Activated CD8-positive, alpha-beta memory T cell treated with anti-CD3 and anti-CD28 coated beads, Interleukin-2, amount 10 ng/mL, durations not matched to agents 7 days and 5 days (primary cell): Measurements from ENCODE around the gene SIL1. TPM values are rescaled to one million over a fixed set of nuclear protein-coding genes. Genes with fewer than 3 reads are reported as not detected.
"Not testable (repeated sequence)": the region's sequence is repeated elsewhere in the genome, so short reads cannot be mapped to it uniquely, and the experiment has no call there.

Source experiments
- ATAC-seq: fragments of 150-1000 bp; cut with Tn5 transposase; one replicate; pipeline ENCODE4 v1.10.0; 2021; ENCODE audit warnings: moderate library complexity
- CTCF ChIA-PET: fragments of 350-600 bp; sonication (Branson Sonifier 250); formaldehyde crosslinking; loops from one replicate; lab custom pipeline; 2021; ENCODE audit warnings: antibody characterized with exemption; lab: Charles Lee
- DNase-seq: peaks from one replicate; pipeline ENCODE4 v3.0.0-alpha.2; 2020
- H3K27ac Mint-ChIP-seq: one replicate; pipeline ENCODE4 v1.8.0; 2021; ENCODE audit warnings: mild to moderate bottlenecking, mixed read lengths
- H3K27me3 Mint-ChIP-seq: one replicate; pipeline ENCODE4 v1.8.0; 2021; ENCODE audit warnings: mixed read lengths
- H3K36me3 Mint-ChIP-seq: one replicate; pipeline ENCODE4 v1.8.0; 2021; ENCODE audit warnings: mild to moderate bottlenecking, mixed read lengths
- H3K4me1 Mint-ChIP-seq: one replicate; pipeline ENCODE4 v1.8.0; 2021; ENCODE audit warnings: mixed read lengths
- H3K4me3 Mint-ChIP-seq: one replicate; pipeline ENCODE4 v1.8.0; 2021; ENCODE audit warnings: mild to moderate bottlenecking, moderate library complexity, mixed read lengths
- H3K9me3 Mint-ChIP-seq: one replicate; pipeline ENCODE4 v1.8.0; 2022; ENCODE audit warnings: low read depth, mixed read lengths
- total RNA-seq, 2 experiments: library from RNA; stranded (reverse); gene quantifications; one replicate each; pipeline ENCODE4 v1.2.3, GENCODE V29; 2021

SIL1 gene
- total RNA-seq, 2 experiments from 2014 or later = 23.9 to 24.5 TPM

GRCh38 chr5:139021346-139021745 is 176.8 kb downstream of the SIL1 start:
- ATAC-seq (no peak), DNase-seq (no peak)
- H3K36me3 Mint-ChIP-seq = peaks cover 5% of the 10 kb centered on the region
- H3K4me1 Mint-ChIP-seq = no peaks in the 10 kb centered on the region
- H3K9me3 Mint-ChIP-seq = no peaks in the 10 kb centered on the region
- H3K4me3 Mint-ChIP-seq = no peak overlapping the region
- CTCF ChIA-PET = no interaction called here
- no peaks in the 10 kb centered on the region for H3K27me3 Mint-ChIP-seq
- no peak overlapping the region for H3K27ac Mint-ChIP-seq

- Mint-ChIP-seq H3K27ac (no peak overlapping the region), H3K4me3 (no peak overlapping the region), H3K9me3 (no peaks in the 10 kb centered on the region), H3K27me3 (no peaks in the 10 kb centered on the region), H3K36me3 (peaks cover 7% of the 10 kb centered on the region), H3K4me1 (no peaks in the 10 kb centered on the region)
- ATAC-seq (no peak), DNase-seq (no peak)
- CTCF ChIA-PET = no interaction called here
These were observed 178.3 kb downstream of the SIL1 start for GRCh38 chr5:139019880-139020279.

GRCh38 chr5:139019211-139019610 is 179.0 kb downstream of the SIL1 start:
- Mint-ChIP-seq H3K4me1 (no peaks in the 10 kb centered on the region), H3K27ac (no peak overlapping the region)
- no peak for ATAC-seq

GRCh38 chr5:139017624-139018023 is 180.5 kb downstream of the SIL1 start:
- no peaks in the 10 kb centered on the region for H3K27me3 Mint-ChIP-seq
- no peak for ATAC-seq
- no peaks in the 10 kb centered on the region for H3K4me1 Mint-ChIP-seq
- DNase-seq = no peak
- H3K36me3 Mint-ChIP-seq = peaks cover 12% of the 10 kb centered on the region
- no peaks in the 10 kb centered on the region for H3K9me3 Mint-ChIP-seq
- CTCF ChIA-PET = no interaction called here
- no peak overlapping the region for H3K4me3 Mint-ChIP-seq
- H3K27ac Mint-ChIP-seq = no peak overlapping the region

More at GRCh38 chr5:139019211-139019610, 179.0 kb downstream of the SIL1 start:
- H3K36me3 Mint-ChIP-seq = peaks cover 7% of the 10 kb centered on the region
- no peak for DNase-seq
- H3K27me3 Mint-ChIP-seq = no peaks in the 10 kb centered on the region
- H3K4me3 Mint-ChIP-seq = no peak overlapping the region
- H3K9me3 Mint-ChIP-seq = no peaks in the 10 kb centered on the region
- CTCF ChIA-PET = interaction anchor here (0.5 kb wide), 1 partner anchor 223 kb away, joined by 3 read pairs; no protein-coding TSS in a partner anchor

- no peak for ATAC-seq
- H3K4me1 Mint-ChIP-seq = peaks cover 2% of the 10 kb centered on the region
- no peaks in the 10 kb centered on the region for H3K9me3 Mint-ChIP-seq
- CTCF ChIA-PET = no interaction called here
- no peak overlapping the region for H3K4me3 Mint-ChIP-seq
- no peak for DNase-seq
- H3K27ac Mint-ChIP-seq = no peak overlapping the region
- H3K27me3 Mint-ChIP-seq = no peaks in the 10 kb centered on the region
- peaks cover 17% of the 10 kb centered on the region for H3K36me3 Mint-ChIP-seq
These were observed 182.0 kb downstream of the SIL1 start for GRCh38 chr5:139016186-139016585.

GRCh38 chr5:139014726-139015125 is 183.4 kb downstream of the SIL1 start:
- no peak overlapping the region for H3K27ac Mint-ChIP-seq

GRCh38 chr5:139012176-139012575 is 186.0 kb downstream of the SIL1 start:
- Mint-ChIP-seq H3K4me3 (no peak overlapping the region), H3K4me1 (peaks cover 2% of the 10 kb centered on the region), H3K27ac (no peak overlapping the region)

More at GRCh38 chr5:139014726-139015125, 183.4 kb downstream of the SIL1 start:
- CTCF ChIA-PET = no interaction called here
- Mint-ChIP-seq H3K4me3 (no peak overlapping the region), H3K36me3 (peaks cover 16% of the 10 kb centered on the region), H3K27me3 (no peaks in the 10 kb centered on the region), H3K9me3 (no peaks in the 10 kb centered on the region), H3K4me1 (peaks cover 2% of the 10 kb centered on the region)
- DNase-seq (no peak), ATAC-seq (no peak)

GRCh38 chr5:139011156-139011555 is 187.0 kb downstream of the SIL1 start:
- H3K4me1 Mint-ChIP-seq, ATAC-seq, DNase-seq, H3K9me3 Mint-ChIP-seq, H3K27me3 Mint-ChIP-seq, H3K27ac Mint-ChIP-seq, CTCF ChIA-PET, H3K36me3 Mint-ChIP-seq: not testable (repeated sequence)
- H3K4me3 Mint-ChIP-seq = peak overlapping the region; percentile 62

More at GRCh38 chr5:139012176-139012575, 186.0 kb downstream of the SIL1 start:
- Mint-ChIP-seq H3K9me3 (no peaks in the 10 kb centered on the region), H3K27me3 (no peaks in the 10 kb centered on the region), H3K36me3 (peaks cover 12% of the 10 kb centered on the region)
- CTCF ChIA-PET = no interaction called here
- DNase-seq (no peak), ATAC-seq (no peak)

GRCh38 chr5:139004374-139005307 is 193.5 kb downstream of the SIL1 start:
- DNase-seq = no peak
- no peaks in the 10 kb centered on the region for H3K27me3 Mint-ChIP-seq
- no peak overlapping the region for H3K27ac Mint-ChIP-seq
- ATAC-seq = no peak
- CTCF ChIA-PET = interaction anchor here (1.1 kb wide), 1 partner anchor 17 kb away, joined by 3 read pairs; no protein-coding TSS in a partner anchor
- H3K9me3 Mint-ChIP-seq = no peaks in the 10 kb centered on the region
- peaks cover 6% of the 10 kb centered on the region for H3K36me3 Mint-ChIP-seq
- H3K4me1 Mint-ChIP-seq = no peaks in the 10 kb centered on the region
- no peak overlapping the region for H3K4me3 Mint-ChIP-seq

- Mint-ChIP-seq H3K4me1 (no peaks in the 10 kb centered on the region), H3K27me3 (no peaks in the 10 kb centered on the region), H3K4me3 (no peak overlapping the region), H3K36me3 (peaks cover 5% of the 10 kb centered on the region), H3K27ac (no peak overlapping the region), H3K9me3 (peaks cover 8% of the 10 kb centered on the region)
- DNase-seq (no peak), ATAC-seq (no peak)
- CTCF ChIA-PET = no interaction called here
These were observed 198.5 kb downstream of the SIL1 start for GRCh38 chr5:138999674-139000073.

- ATAC-seq (no peak), DNase-seq (no peak)
- H3K9me3 Mint-ChIP-seq = peaks cover 8% of the 10 kb centered on the region
- H3K4me1 Mint-ChIP-seq = no peaks in the 10 kb centered on the region
- no peak overlapping the region for H3K4me3 Mint-ChIP-seq
- no peak overlapping the region for H3K27ac Mint-ChIP-seq
- CTCF ChIA-PET = interaction anchor here (0.5 to 0.6 kb wide), 2 partner anchors 44 to 124 kb away, joined by 3 read pairs; no protein-coding TSS in a partner anchor
- H3K27me3 Mint-ChIP-seq = no peaks in the 10 kb centered on the region
- peaks cover 4% of the 10 kb centered on the region for H3K36me3 Mint-ChIP-seq
These were observed 199.6 kb downstream of the SIL1 start for GRCh38 chr5:138998521-138998920.

GRCh38 chr5:138996120-138996519 is 202.0 kb downstream of the SIL1 start:
- CTCF ChIA-PET = no interaction called here
- no peaks in the 10 kb centered on the region for H3K4me1 Mint-ChIP-seq
- H3K36me3 Mint-ChIP-seq = peaks cover 1% of the 10 kb centered on the region
- ATAC-seq (no peak), DNase-seq (no peak)
- H3K27me3 Mint-ChIP-seq = no peaks in the 10 kb centered on the region
- H3K9me3 Mint-ChIP-seq = peaks cover 8% of the 10 kb centered on the region
- no peak overlapping the region for H3K4me3 Mint-ChIP-seq
- no peak overlapping the region for H3K27ac Mint-ChIP-seq

GRCh38 chr5:138990986-138991590 is 207.1 kb downstream of the SIL1 start:
- Mint-ChIP-seq H3K36me3 (no peaks in the 10 kb centered on the region), H3K9me3 (peaks cover 2% of the 10 kb centered on the region), H3K4me1 (no peaks in the 10 kb centered on the region), H3K27ac (no peak overlapping the region), H3K4me3 (no peak overlapping the region), H3K27me3 (no peaks in the 10 kb centered on the region)
- ATAC-seq (no peak), DNase-seq (peak; percentile 18)
- CTCF ChIA-PET = interaction anchor here (0.8 kb wide), 1 partner anchor 12 kb away, joined by 3 read pairs; no protein-coding TSS in a partner anchor
